Breast epithelium (tissue), 4 donors: ENCODE measurements around the gene UMODL1. TPM values are rescaled to one million over a fixed set of nuclear protein-coding genes. Genes with fewer than 3 reads are reported as not detected.

ENCODE experiments used
- DNase-seq, 2 donors: peaks; one replicate each; pipeline ENCODE4 v3.0.0-alpha.2; 2019; ENCODE audit warnings: low spot score in 2 of 2
- H3K27ac ChIP-seq, 2 donors: fragments of 200-600 bp; sonication (generic) in 1 of 2; one replicate each; pipeline ENCODE4 v1.5.1; 2016 to 2019; ENCODE audit warnings: mild to moderate bottlenecking in 1 of 2
- H3K27me3 ChIP-seq, 2 donors: fragments of 200-600 bp; sonication (generic) in 1 of 2; one replicate each; pipeline versions ENCODE4 v1.5.1 to v1.6.0; 2017 to 2019; ENCODE audit warnings: control low read depth in 1 of 2, mild to moderate bottlenecking in 1 of 2
- H3K36me3 ChIP-seq: fragments of 200-600 bp; one replicate; pipeline ENCODE4 v1.5.1; 2019
- H3K4me1 ChIP-seq, 2 donors: fragments of 200-600 bp; sonication (generic); one replicate each; pipeline ENCODE4 v1.5.1; 2016 to 2019; ENCODE audit warnings: control low read depth in 1 of 2
- H3K4me3 ChIP-seq, 3 donors: fragments of 200-600 bp; sonication (generic); 1 replicate in 2 of 3; 2 replicates in 1 of 3; pipeline ENCODE4 v1.5.1; 2016 to 2019; ENCODE audit warnings: mild to moderate bottlenecking in 3 of 3, moderate library complexity in 2 of 3
- H3K9me3 ChIP-seq, 2 donors: fragments of 200-600 bp; sonication (generic) in 1 of 2; one replicate each; pipeline ENCODE4 v1.5.1; 2016 to 2019; ENCODE audit warnings: control low read depth in 1 of 2
- CTCF ChIP-seq, 3 donors: fragments of 450-650 bp; IDR thresholded peaks; one replicate each; pipeline ENCODE4 v1.5.1; 2016 to 2017; ENCODE audit warnings: antibody characterized with exemption in 3 of 3, mild to moderate bottlenecking in 3 of 3, moderate library complexity in 3 of 3
- POLR2A ChIP-seq: fragments of 450-650 bp; IDR thresholded peaks from one replicate; pipeline ENCODE4 v1.6.1; 2016; ENCODE audit warnings: antibody characterized with exemption, mild to moderate bottlenecking, moderate library complexity
- POLR2AphosphoS5 ChIP-seq, 3 donors: sonication (generic); formaldehyde crosslinking; IDR thresholded peaks; one replicate each; pipeline ENCODE4 v1.6.1; 2017; ENCODE audit warnings: antibody characterized with exemption in 3 of 3
- intact Hi-C: fragments of 100-400 bp; cut with DNase I; formaldehyde crosslinking; loops from one replicate; pipeline ENCODE4 v1.15.1; 2023; ENCODE audit warnings: low total_unique reads
- total RNA-seq, 3 donors: library from RNA; depleted of rRNA; stranded (reverse); fragments of >200 nt; gene quantifications; one replicate each; pipeline ENCODE4 v1.1.0, GENCODE V29; 2016

Gene UMODL1
- total RNA-seq, 3 donors from 2014 or later = not detected

DNA sequence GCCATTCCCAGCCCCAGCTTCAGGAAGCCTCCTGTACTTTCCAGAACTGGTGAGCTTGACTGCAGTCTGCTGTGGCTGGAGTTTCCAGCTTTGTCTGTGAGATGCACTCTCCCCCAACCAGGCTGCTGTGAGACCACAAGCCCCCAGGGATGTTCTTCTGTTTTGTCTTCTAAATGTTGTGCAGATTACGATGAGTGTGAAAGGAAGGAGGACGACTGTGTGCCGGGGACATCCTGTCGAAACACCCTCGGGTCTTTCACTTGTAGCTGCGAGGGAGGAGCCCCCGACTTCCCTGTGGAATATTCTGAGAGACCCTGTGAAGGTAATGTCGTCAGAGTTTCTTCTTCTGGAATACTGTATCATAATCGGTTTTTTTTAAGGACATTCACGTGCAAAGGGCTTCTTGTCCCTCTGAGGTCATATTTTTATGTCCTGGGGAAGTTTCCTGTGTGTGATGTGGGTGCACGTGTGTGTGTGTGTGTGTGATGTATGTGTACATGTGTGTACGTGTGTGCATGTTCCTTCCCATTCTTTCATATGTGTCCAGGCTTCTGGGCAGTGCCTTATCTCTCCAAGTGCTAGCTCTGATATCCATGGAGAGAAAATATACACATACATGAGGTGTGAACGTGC is 49.9 kb downstream of the UMODL1 start:
- Histone ChIP-seq H3K36me3 (no peaks in the 10 kb centered on the region), H3K4me1 (peaks cover 0 to 8% of the 10 kb centered on the region in 2 donors), H3K4me3 (no peak overlapping the region), H3K9me3 (no peaks in the 10 kb centered on the region), H3K27me3 (peaks cover 0 to 3% of the 10 kb centered on the region in 2 donors), H3K27ac (no peak overlapping the region)
- no peak for DNase-seq
- no peak for TF ChIP-seq CTCF (IDR thresholded peaks at IDR 0.05)
- no peak for TF ChIP-seq POLR2A
- TF ChIP-seq POLR2AphosphoS5 (IDR thresholded peaks at IDR 0.05) = no peak
- intact Hi-C loops = loop anchor here (1.0 kb wide), 1 partner anchor 28 kb away; no protein-coding TSS in a partner anchor

DNA sequence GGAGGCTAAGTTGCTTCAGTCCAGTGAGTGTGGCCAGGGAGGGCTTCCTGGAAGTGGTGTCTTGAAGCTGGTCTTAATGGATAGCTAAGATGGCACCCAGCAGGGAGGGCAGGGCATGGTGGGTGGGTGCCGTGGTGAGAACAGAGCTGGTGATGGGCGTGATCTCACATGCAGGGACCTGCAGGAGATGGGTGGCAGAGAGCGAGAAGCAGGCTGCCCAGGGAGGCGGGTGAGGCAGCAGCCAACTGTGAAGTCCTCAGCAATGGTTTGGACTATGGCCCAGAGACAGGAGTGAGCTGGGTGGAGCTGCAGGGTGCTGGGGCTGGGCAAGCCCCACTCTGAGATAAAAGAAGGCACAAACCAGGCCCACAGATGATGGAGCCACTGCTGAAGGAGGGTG is 50.7 kb downstream of the UMODL1 start:
- no peak for DNase-seq
- intact Hi-C loops = no loop called here
- H3K4me1 ChIP-seq = peaks cover 0 to 8% of the 10 kb centered on the region in 2 donors
- no peak overlapping the region for H3K27ac ChIP-seq
- no peaks in the 10 kb centered on the region for H3K36me3 ChIP-seq
- TF ChIP-seq POLR2AphosphoS5 (IDR thresholded peaks at IDR 0.05) (no peak), CTCF (IDR thresholded peaks at IDR 0.05) (no peak), POLR2A (no peak)
- no peak overlapping the region for H3K4me3 ChIP-seq
- no peaks in the 10 kb centered on the region for H3K9me3 ChIP-seq
- H3K27me3 ChIP-seq = peaks cover 0 to 3% of the 10 kb centered on the region in 2 donors

- intact Hi-C loops = no loop called here
- Histone ChIP-seq H3K27ac (no peak overlapping the region), H3K4me1 (peaks cover 0 to 4% of the 10 kb centered on the region in 2 donors), H3K27me3 (peaks cover 0 to 3% of the 10 kb centered on the region in 2 donors), H3K9me3 (no peaks in the 10 kb centered on the region), H3K4me3 (no peak overlapping the region), H3K36me3 (no peaks in the 10 kb centered on the region)
- DNase-seq = no peak
- no peak for TF ChIP-seq CTCF (IDR thresholded peaks at IDR 0.05)
- TF ChIP-seq POLR2A = no peak
- no peak for TF ChIP-seq POLR2AphosphoS5 (IDR thresholded peaks at IDR 0.05)
Observed at GRCh38 chr21:42122398-42122797, 51.3 kb downstream of the UMODL1 start.

DNA sequence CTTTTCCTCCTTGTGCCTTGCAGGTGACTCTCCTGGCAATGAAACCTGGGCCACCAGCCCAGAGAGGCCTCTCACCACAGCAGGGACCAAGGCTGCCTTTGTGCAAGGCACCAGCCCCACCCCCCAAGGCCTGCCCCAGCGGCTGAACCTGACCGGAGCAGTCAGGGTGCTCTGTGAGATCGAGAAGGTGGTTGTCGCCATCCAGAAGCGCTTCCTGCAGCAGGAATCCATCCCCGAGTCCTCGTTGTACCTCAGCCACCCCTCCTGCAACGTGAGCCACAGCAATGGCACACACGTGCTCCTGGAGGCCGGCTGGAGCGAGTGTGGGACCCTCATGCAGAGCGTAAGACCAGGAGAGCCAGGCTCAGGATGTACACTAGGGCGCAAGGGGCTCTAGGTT is 51.7 kb downstream of the UMODL1 start:
- H3K9me3 ChIP-seq = no peaks in the 10 kb centered on the region
- peaks cover 0 to 3% of the 10 kb centered on the region in 2 donors for H3K27me3 ChIP-seq
- intact Hi-C loops = no loop called here
- H3K4me3 ChIP-seq = no peak overlapping the region
- no peak for DNase-seq
- no peaks in the 10 kb centered on the region for H3K36me3 ChIP-seq
- peaks cover 0 to 4% of the 10 kb centered on the region in 2 donors for H3K4me1 ChIP-seq
- no peak overlapping the region for H3K27ac ChIP-seq
- TF ChIP-seq POLR2A = no peak
- no peak for TF ChIP-seq CTCF (IDR thresholded peaks at IDR 0.05)
- TF ChIP-seq POLR2AphosphoS5 (IDR thresholded peaks at IDR 0.05) = no peak

GRCh38 chr21:42123219-42123908 is 52.2 kb downstream of the UMODL1 start:
- no peak for DNase-seq
- peaks cover 0 to 3% of the 10 kb centered on the region in 2 donors for H3K27me3 ChIP-seq

More at GRCh38 chr21:42123219-42123908, 52.2 kb downstream of the UMODL1 start:
- no peaks in the 10 kb centered on the region for H3K36me3 ChIP-seq
- H3K9me3 ChIP-seq = no peaks in the 10 kb centered on the region
- H3K4me1 ChIP-seq = peaks cover 0 to 4% of the 10 kb centered on the region in 2 donors
- intact Hi-C loops = no loop called here
- no peak overlapping the region for H3K4me3 ChIP-seq
- H3K27ac ChIP-seq = no peak overlapping the region
- no peak for TF ChIP-seq POLR2AphosphoS5 (IDR thresholded peaks at IDR 0.05)
